OCI-LY7 (cell line): ENCODE results near the gene ITGB7. TPM values are rescaled to one million over a fixed set of nuclear protein-coding genes. Genes with fewer than 3 reads are reported as not detected.

Experiments
- BruUV-seq: library from RNA; stranded (reverse); fragments of 400-500 nt; replicated peaks from 2 replicates; lab custom pipeline; 2021; lab: Mats Ljungman, UMichigan
- CTCF ChIA-PET: fragments of 300-600 bp; sonication (Branson Sonifier 250); formaldehyde crosslinking; loops from one replicate; lab custom pipeline; 2022; ENCODE audit warnings: antibody characterized with exemption; ENCODE audit not compliant: unreplicated experiment; lab: Charles Lee
- POLR2A ChIA-PET: fragments of 300-600 bp; sonication (Branson Sonifier 250); formaldehyde crosslinking; loops from one replicate; lab custom pipeline; 2022; ENCODE audit warnings: antibody characterized with exemption; lab: Charles Lee
- DNase-seq: peaks from one replicate; pipeline ENCODE4 v3.0.0-alpha.2; 2015; ENCODE audit warnings: low spot score
- H2AFZ ChIP-seq: fragments of 200-600 bp; sonication (generic), shearing (Covaris generic); 2 replicates; pipeline ENCODE4 v1.6.1; 2014; ENCODE audit warnings: mild to moderate bottlenecking, antibody characterized with exemption, low read length, moderate library complexity
- H3K27ac ChIP-seq: fragments of 200-600 bp; sonication (generic); 2 replicates; pipeline ENCODE4 v1.5.1; 2014; ENCODE audit warnings: mixed run types, low read depth, mild to moderate bottlenecking, moderate library complexity, low read length, inconsistent platforms; ENCODE audit not compliant: poor library complexity, severe bottlenecking
- H3K36me3 ChIP-seq: fragments of 200-600 bp; sonication (generic); 2 replicates; pipeline ENCODE4 v1.6.1; 2014; ENCODE audit warnings: mild to moderate bottlenecking, antibody characterized with exemption, low read length, moderate library complexity, mixed read lengths; ENCODE audit not compliant: insufficient read depth
- H3K4me1 ChIP-seq: fragments of 200-600 bp; sonication (generic); 2 replicates; pipeline ENCODE4 v1.5.1; 2014; ENCODE audit warnings: mild to moderate bottlenecking, low read length; ENCODE audit not compliant: insufficient read depth, poor library complexity, severe bottlenecking
- H3K4me2 ChIP-seq: fragments of 200-600 bp; sonication (generic); 2 replicates; pipeline ENCODE4 v1.6.1; 2014; ENCODE audit warnings: mild to moderate bottlenecking, low read length
- H3K4me3 ChIP-seq: fragments of 200-600 bp; sonication (generic); 2 replicates; pipeline ENCODE4 v1.5.1; 2014; ENCODE audit warnings: mild to moderate bottlenecking, low read depth, low read length; ENCODE audit not compliant: poor library complexity, severe bottlenecking
- H3K79me2 ChIP-seq: fragments of 200-600 bp; sonication (generic); 2 replicates; pipeline ENCODE4 v1.6.1; 2016; ENCODE audit warnings: low read depth, mild to moderate bottlenecking, low read length, moderate library complexity, mixed read lengths; ENCODE audit not compliant: insufficient read depth
- H3K9me2 ChIP-seq: fragments of 200-600 bp; sonication (generic); 2 replicates; pipeline ENCODE4 v1.6.1; 2016; ENCODE audit warnings: mild to moderate bottlenecking, low read length, mixed read lengths; ENCODE audit not compliant: insufficient read depth
- H3K9me3 ChIP-seq: fragments of 200-600 bp; sonication (generic); 2 replicates; pipeline ENCODE4 v1.6.1; 2014; ENCODE audit warnings: mild to moderate bottlenecking, mixed run types, low read length, mixed read lengths
- H4K20me1 ChIP-seq: fragments of 200-600 bp; sonication (generic); 2 replicates; pipeline ENCODE4 v1.6.1; 2014; ENCODE audit warnings: mild to moderate bottlenecking, antibody characterized with exemption, low read length, moderate library complexity, mixed read lengths; ENCODE audit not compliant: insufficient read depth
- CTCF ChIP-seq: fragments of 200-600 bp; sonication (generic); conservative IDR thresholded peaks from 2 replicates; pipeline ENCODE4 v1.5.1; 2014; ENCODE audit warnings: mild to moderate bottlenecking, antibody characterized with exemption, low read length, moderate library complexity, mixed read lengths
- EZH2phosphoT487 ChIP-seq: fragments of 200-600 bp; sonication (generic); IDR thresholded peaks from 2 replicates; pipeline ENCODE4 v1.6.1; 2018; ENCODE audit warnings: low read depth, borderline replicate concordance, mild to moderate bottlenecking, mixed run types, antibody characterized with exemption, low read length, moderate library complexity, mixed read lengths
- intact Hi-C: fragments of 100-400 bp; cut with micrococcal nuclease; formaldehyde crosslinking; loops from one replicate; pipeline ENCODE4 v1.10.0; 2022; ENCODE audit not compliant: unreplicated experiment
- total RNA-seq, 2 experiments: library from RNA; depleted of rRNA in 1 of 2; stranded (reverse); fragments of >200 nt in 1 of 2; shearing (Covaris generic) in 1 of 2; gene quantifications; 2 replicates each; pipeline ENCODE4 v1.2.3, GENCODE V29; 2014 to 2022

The ITGB7 gene
- total RNA-seq, 2 experiments from 2014 or later: 51.7 to 207 TPM

GRCh38 chr12:53219956-53220693, 13.1 kb upstream of the ITGB7 start:
- ChIA-PET CTCF (interaction anchor here (0.6 to 1.8 kb wide), 4 partner anchors 10 to 120 kb away, joined by 3 to 10 read pairs (median 4); no protein-coding TSS in a partner anchor), POLR2A (interaction anchor here (0.5 to 3.4 kb wide), 9 partner anchors 9 to 1136 kb away, joined by 3 to 21 read pairs (median 4); partner anchors contain the start of genes CSAD, ESPL1 and ZNF740)
- Histone ChIP-seq H3K4me3 (peak overlapping the region; percentile 74), H3K27ac (peak overlapping the region; percentile 90), H3K36me3 (no peaks in the 10 kb centered on the region), H2AFZ (peak overlapping the region; percentile 82), H3K4me1 (peaks cover 79% of the 10 kb centered on the region), H4K20me1 (no peaks in the 10 kb centered on the region), H3K9me3 (no peaks in the 10 kb centered on the region), H3K79me2 (no peaks in the 10 kb centered on the region), H3K9me2 (no peaks in the 10 kb centered on the region), H3K4me2 (peak overlapping the region; percentile 96)
- intact Hi-C loops: loop anchor here (2.0 kb wide), 1 partner anchor 33 kb away; a partner anchor contains a TSS
- no TSS peak for BruUV-seq
- DNase-seq: peak; percentile 83
- TF ChIP-seq EZH2phosphoT487 (no peak), CTCF (no peak)

GRCh38 chr12:53219292-53219955, 12.4 kb upstream of the ITGB7 start:
- no peak for TF ChIP-seq EZH2phosphoT487
- no peak for TF ChIP-seq CTCF
- Histone ChIP-seq H3K4me2 (peak overlapping the region; percentile 96), H3K79me2 (no peaks in the 10 kb centered on the region), H4K20me1 (no peaks in the 10 kb centered on the region), H3K27ac (peak overlapping the region; percentile 90), H3K4me3 (peak overlapping the region; percentile 74), H3K4me1 (peaks cover 85% of the 10 kb centered on the region), H3K9me3 (no peaks in the 10 kb centered on the region), H2AFZ (peak overlapping the region; percentile 82), H3K9me2 (no peaks in the 10 kb centered on the region), H3K36me3 (no peaks in the 10 kb centered on the region)
- BruUV-seq: no TSS peak
- intact Hi-C loops: no loop called here
- ChIA-PET POLR2A (interaction anchor here (0.6 to 3.4 kb wide), 7 partner anchors 10 to 1135 kb away, joined by 3 to 21 read pairs (median 6); partner anchors contain the start of gene ESPL1), CTCF (interaction anchor here (0.6 to 1.8 kb wide), 5 partner anchors 19 to 119 kb away, joined by 3 to 13 read pairs (median 7); no protein-coding TSS in a partner anchor)
- DNase-seq: no peak
